Parathyroid adenoma (tissue), 2 donors: ENCODE results near the gene F11.

Experiments used
- H2AFZ ChIP-seq: fragments of 300-600 bp; sonication (generic); one replicate; pipeline ENCODE4 v1.7.0; 2017; ENCODE audit warnings: antibody characterized with exemption, mild to moderate bottlenecking
- H3K27ac ChIP-seq: fragments of 300-600 bp; sonication (generic); one replicate; pipeline ENCODE4 v1.7.0; 2017
- H3K27me3 ChIP-seq: fragments of 300-600 bp; sonication (generic); one replicate; pipeline ENCODE4 v1.7.0; 2017; ENCODE audit warnings: low read length; ENCODE audit not compliant: control insufficient read depth, insufficient read depth
- H3K36me3 ChIP-seq: fragments of 300-600 bp; sonication (generic); one replicate; pipeline ENCODE4 v1.7.0; 2017; ENCODE audit warnings: low read length; ENCODE audit not compliant: control insufficient read depth, insufficient read depth
- H3K4me1 ChIP-seq: fragments of 300-600 bp; sonication (generic); one replicate; pipeline ENCODE4 v1.7.0; 2017; ENCODE audit warnings: control low read depth
- H3K4me2 ChIP-seq: fragments of 300-600 bp; sonication (generic); one replicate; pipeline ENCODE4 v1.7.0; 2017; ENCODE audit warnings: low read length
- H3K4me3 ChIP-seq: fragments of 300-600 bp; sonication (generic); one replicate; pipeline ENCODE4 v1.7.0; 2017; ENCODE audit warnings: low read depth, low read length
- H3K79me2 ChIP-seq: fragments of 300-600 bp; sonication (generic); one replicate; pipeline ENCODE4 v1.7.0; 2017; ENCODE audit warnings: control low read depth
- H3K9ac ChIP-seq: fragments of 300-600 bp; sonication (generic); one replicate; pipeline ENCODE4 v1.7.0; 2017; ENCODE audit warnings: mild to moderate bottlenecking
- H3K9me3 ChIP-seq: fragments of 300-600 bp; sonication (generic); one replicate; pipeline ENCODE4 v1.7.0; 2017; ENCODE audit warnings: low read length; ENCODE audit not compliant: control insufficient read depth
- CTCF ChIP-seq: fragments of 300-600 bp; sonication (generic); IDR thresholded peaks from one replicate; pipeline ENCODE4 v1.7.0; 2017; ENCODE audit warnings: antibody characterized with exemption, mild to moderate bottlenecking
- donor health status: primary hyperparathyroidism.

The F11 gene

GRCh38 chr4:186228514-186228894 lies 37.5 kb upstream of the F11 start:
- no peaks in the 10 kb centered on the region for H3K9me3 ChIP-seq
- H3K36me3 ChIP-seq, result no peaks in the 10 kb centered on the region
- no peak for TF ChIP-seq CTCF
- H3K4me2 ChIP-seq, result no peak overlapping the region
- no peak overlapping the region for H3K4me3 ChIP-seq
- H3K79me2 ChIP-seq, result no peaks in the 10 kb centered on the region
- no peaks in the 10 kb centered on the region for H3K27me3 ChIP-seq
- H3K4me1 ChIP-seq, result no peaks in the 10 kb centered on the region
- H3K27ac ChIP-seq, result no peak overlapping the region
- no peak overlapping the region for H2AFZ ChIP-seq
- no peak overlapping the region for H3K9ac ChIP-seq

GRCh38 chr4:186234367-186234766 lies 31.6 kb upstream of the F11 start:
- Histone ChIP-seq H3K27me3 (no peaks in the 10 kb centered on the region), H3K9ac (no peak overlapping the region), H3K4me1 (no peaks in the 10 kb centered on the region), H3K9me3 (no peaks in the 10 kb centered on the region), H3K4me2 (no peak overlapping the region), H3K36me3 (no peaks in the 10 kb centered on the region), H3K79me2 (no peaks in the 10 kb centered on the region), H2AFZ (no peak overlapping the region), H3K27ac (no peak overlapping the region), H3K4me3 (no peak overlapping the region)
- no peak for TF ChIP-seq CTCF

GRCh38 chr4:186236126-186236525 lies 29.9 kb upstream of the F11 start:
- Histone ChIP-seq H3K27me3 (no peaks in the 10 kb centered on the region), H3K4me2 (no peak overlapping the region), H3K4me1 (no peaks in the 10 kb centered on the region), H3K4me3 (no peak overlapping the region), H3K27ac (no peak overlapping the region), H3K9me3 (no peaks in the 10 kb centered on the region), H3K36me3 (no peaks in the 10 kb centered on the region), H2AFZ (no peak overlapping the region), H3K9ac (no peak overlapping the region), H3K79me2 (no peaks in the 10 kb centered on the region)
- no peak for TF ChIP-seq CTCF

- Histone ChIP-seq H3K9ac (no peak overlapping the region), H3K4me2 (no peak overlapping the region), H3K27ac (no peak overlapping the region), H2AFZ (no peak overlapping the region), H3K9me3 (no peaks in the 10 kb centered on the region), H3K36me3 (no peaks in the 10 kb centered on the region), H3K79me2 (no peaks in the 10 kb centered on the region), H3K4me1 (no peaks in the 10 kb centered on the region), H3K27me3 (no peaks in the 10 kb centered on the region), H3K4me3 (no peak overlapping the region)
- no peak for TF ChIP-seq CTCF
These were observed 25.5 kb upstream of the F11 start for GRCh38 chr4:186240452-186240847.

DNA sequence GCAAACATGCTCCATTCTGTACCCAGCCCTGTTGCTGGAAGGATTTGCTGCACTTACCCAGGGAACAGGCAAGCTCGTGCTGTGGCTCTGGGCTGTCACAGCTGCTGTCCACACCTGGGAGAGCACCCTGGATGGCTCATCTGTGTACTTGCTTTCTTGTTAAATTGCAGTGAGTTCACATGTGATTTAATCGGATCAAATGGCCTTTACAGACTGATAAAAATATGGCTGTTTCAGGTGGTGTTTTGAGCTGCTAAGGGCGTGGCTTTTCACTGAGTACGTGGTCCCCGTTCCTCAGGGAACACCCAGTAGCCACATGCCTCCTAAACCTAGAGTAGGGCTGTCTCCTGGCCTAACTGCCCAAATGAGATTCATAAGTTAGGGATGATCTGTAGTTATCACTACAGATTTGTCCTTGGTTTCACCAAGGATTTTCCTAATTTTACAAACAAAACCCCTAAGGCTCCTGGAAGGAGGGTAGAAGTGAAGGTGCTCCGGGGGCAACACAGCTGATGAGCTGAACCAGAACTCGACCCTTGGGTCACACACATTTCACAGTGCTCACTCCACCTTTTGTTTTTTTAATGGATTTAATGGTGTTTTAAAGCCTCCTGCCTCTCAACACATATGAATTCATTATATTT lies 25.0 kb upstream of the F11 start:
- Histone ChIP-seq H3K9me3 (no peaks in the 10 kb centered on the region), H3K4me1 (no peaks in the 10 kb centered on the region), H3K4me2 (no peak overlapping the region), H2AFZ (no peak overlapping the region), H3K27ac (no peak overlapping the region), H3K9ac (no peak overlapping the region), H3K36me3 (no peaks in the 10 kb centered on the region), H3K27me3 (no peaks in the 10 kb centered on the region), H3K79me2 (no peaks in the 10 kb centered on the region), H3K4me3 (no peak overlapping the region)
- TF ChIP-seq CTCF, result no peak
